GM12864 (cell line): ENCODE measurements around the gene TPSB2.
"Not testable (repeated sequence)": the region's sequence is repeated elsewhere in the genome, so short reads cannot be mapped to it uniquely, and the experiment has no call there.

Experiments used
- DNase-seq: peaks from one replicate; pipeline ENCODE4 v3.0.0-alpha.2; 2011; ENCODE audit warnings: low read depth
- H3K4me3 ChIP-seq: 2 replicates; pipeline ENCODE4 v1.5.1; 2011; ENCODE audit warnings: mild to moderate bottlenecking, low read depth, low read length, control low read depth
- CTCF ChIP-seq: IDR thresholded peaks from 2 replicates; pipeline ENCODE4 v1.5.1; 2011; ENCODE audit warnings: low read depth, mild to moderate bottlenecking, moderate library complexity, low read length, control low read depth, inconsistent platforms; ENCODE audit errors: missing control alignments

Gene TPSB2

GRCh38 chr16:1259760-1260068, 29.7 kb upstream of the TPSB2 start:
- no peak for DNase-seq
- no peak for TF ChIP-seq CTCF
- no peak overlapping the region for H3K4me3 ChIP-seq

- DNase-seq: no peak
- H3K4me3 ChIP-seq: no peak overlapping the region
- no peak for TF ChIP-seq CTCF
Observed at GRCh38 chr16:1258906-1259759, 29.1 kb upstream of the TPSB2 start.

- DNase-seq: no peak
- no peak for TF ChIP-seq CTCF
- H3K4me3 ChIP-seq: no peak overlapping the region
Observed at GRCh38 chr16:1258225-1258600, 28.2 kb upstream of the TPSB2 start.

GRCh38 chr16:1257561-1258224, 27.7 kb upstream of the TPSB2 start:
- no peak for TF ChIP-seq CTCF
- no peak for DNase-seq
- H3K4me3 ChIP-seq: no peak overlapping the region

GRCh38 chr16:1256874-1257322, 26.9 kb upstream of the TPSB2 start:
- H3K4me3 ChIP-seq: no peak overlapping the region
- TF ChIP-seq CTCF: no peak

GRCh38 chr16:1256296-1256873, 26.4 kb upstream of the TPSB2 start:
- not testable (repeated sequence) for H3K4me3 ChIP-seq, DNase-seq

More at GRCh38 chr16:1256874-1257322, 26.9 kb upstream of the TPSB2 start:
- DNase-seq: no peak

- not testable (repeated sequence) for H3K4me3 ChIP-seq, DNase-seq
Observed at GRCh38 chr16:1255276-1256122, 25.5 kb upstream of the TPSB2 start, which contains the start of gene TPSD1. TPSD1 (plus strand) TSS chr16:1256069; CDS start chr16:1256281, 212 bp downstream.

- not testable (repeated sequence) for H3K4me3 ChIP-seq, DNase-seq
Observed at GRCh38 chr16:1254821-1255220, 24.8 kb upstream of the TPSB2 start.

- not testable (repeated sequence) for H3K4me3 ChIP-seq, DNase-seq
Observed at GRCh38 chr16:1253701-1254364, 23.8 kb upstream of the TPSB2 start.

GRCh38 chr16:1249031-1249755, 19.2 kb upstream of the TPSB2 start:
- H3K4me3 ChIP-seq, DNase-seq: not testable (repeated sequence)
